ENCODE results near the gene NPPB. TPM values are rescaled to one million over a fixed set of nuclear protein-coding genes. Genes with fewer than 3 reads are reported as not detected.
A peak's percentile ranks its signal among the peaks of the same experiment; 100 is the strongest.

NPPB gene
- total RNA-seq, 1 donor from 2014 or later, result not detected

DNA sequence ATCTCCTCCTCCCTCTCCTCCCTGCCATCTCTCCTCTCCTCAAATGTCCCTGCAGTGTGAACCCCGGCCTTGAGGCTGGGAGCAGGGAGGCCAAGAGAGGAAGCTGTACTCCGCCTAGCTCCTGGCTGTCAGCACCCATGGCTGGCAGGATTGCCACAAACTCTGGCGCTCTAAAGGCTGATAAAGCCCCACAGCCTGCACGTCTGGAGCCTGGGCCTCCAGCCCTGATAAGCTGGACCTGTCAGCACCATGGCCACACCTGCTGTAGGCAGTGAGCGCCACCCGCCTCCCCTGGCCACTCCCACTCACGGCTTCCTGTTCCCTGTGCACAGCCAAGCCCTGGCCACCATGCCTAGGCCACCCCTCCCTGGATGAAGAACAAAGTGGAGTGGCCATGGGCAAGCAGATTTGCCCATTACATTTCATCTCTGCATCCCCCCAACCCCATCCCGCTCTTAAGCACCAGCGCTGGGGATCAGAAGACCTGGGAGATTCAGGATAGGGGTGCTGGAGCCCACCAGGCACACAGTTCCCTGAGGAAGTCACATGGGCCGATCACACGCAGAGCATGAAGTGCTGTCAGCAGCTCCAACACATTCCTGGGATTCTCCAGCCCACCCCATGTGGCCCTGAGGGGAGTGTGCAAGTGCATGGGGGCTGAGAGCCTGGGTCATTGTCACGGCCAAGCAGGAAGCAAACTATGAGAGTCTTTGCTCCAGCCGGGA, 24.2 kb upstream of the NPPB start:
- intact Hi-C loops (cut with micrococcal nuclease), result no loop called here
- peak; percentile 73 for ATAC-seq
- peak; percentile 93 for DNase-seq

DNA sequence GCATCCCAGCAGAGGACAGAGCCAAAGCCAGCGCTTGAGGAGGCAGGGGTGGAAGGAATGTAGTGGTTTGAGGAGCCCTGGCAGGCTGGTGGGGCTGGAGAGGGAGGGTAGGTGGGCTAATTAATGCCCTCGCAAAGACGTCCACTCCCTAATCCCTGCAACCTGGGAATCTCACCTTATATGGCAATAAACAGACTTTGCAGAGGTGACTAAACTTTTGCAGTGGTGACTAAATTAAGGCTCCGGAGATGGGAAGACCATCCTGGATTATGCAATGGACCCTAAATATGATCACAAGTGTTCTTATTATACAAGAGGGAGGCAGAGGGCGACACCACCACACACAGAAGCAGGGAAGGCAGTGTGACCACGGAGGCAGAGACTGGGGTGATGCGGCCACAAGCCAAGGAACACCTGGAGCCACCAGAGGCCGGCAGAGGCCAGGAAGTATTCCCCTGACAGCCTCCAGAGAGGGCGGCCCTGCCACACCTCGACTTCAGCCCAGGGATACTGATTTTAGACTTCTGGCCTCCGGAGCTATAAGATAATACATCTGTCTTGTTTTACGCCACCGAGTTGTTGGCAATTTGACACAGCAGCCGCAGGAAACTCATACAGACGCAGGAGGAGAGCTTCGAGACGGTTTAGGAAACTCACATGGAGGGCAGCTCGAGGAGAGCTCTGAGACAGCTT, 23.1 kb upstream of the NPPB start:
- ATAC-seq, result no peak
- intact Hi-C loops (cut with micrococcal nuclease), result no loop called here

DNA sequence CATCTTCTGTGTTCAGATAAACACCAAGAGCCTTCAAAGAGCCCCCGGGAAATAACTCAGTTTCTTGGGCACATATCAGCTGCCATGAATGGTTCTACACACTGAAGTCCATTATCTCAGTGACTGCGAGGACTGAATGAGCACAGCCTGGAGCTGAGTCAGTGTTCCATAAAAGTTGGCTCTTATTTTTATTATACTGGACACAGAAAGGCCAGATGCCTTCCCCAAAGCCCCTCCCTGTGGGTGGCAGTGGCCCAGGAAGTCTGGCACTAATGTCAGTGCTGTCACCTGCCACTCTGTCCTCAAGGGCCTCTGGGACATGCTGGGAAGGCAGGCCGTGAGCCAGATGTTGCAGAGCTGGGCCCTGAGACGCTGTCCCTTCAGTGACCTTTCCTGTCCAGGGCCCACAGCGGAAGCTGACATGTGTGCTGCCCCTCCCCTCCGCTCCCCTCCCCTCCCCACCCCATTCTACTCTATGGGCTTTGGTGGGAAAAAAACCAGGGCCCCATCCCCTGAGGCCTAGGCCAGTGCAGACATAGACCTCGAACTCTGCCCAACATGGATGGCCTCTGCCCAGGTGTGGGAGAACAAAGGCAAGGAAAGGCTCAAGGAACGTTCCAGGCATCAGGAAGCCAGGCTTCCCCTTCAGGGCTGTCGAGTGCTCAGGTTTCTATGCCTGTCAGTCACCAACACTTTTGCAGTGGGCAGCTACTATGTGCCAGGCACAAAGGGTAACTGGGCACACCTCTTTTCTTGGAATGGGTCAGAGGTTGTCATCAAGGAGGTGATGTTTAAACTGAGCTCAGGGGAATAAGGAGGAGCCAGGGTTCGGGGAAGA, 22.4 kb upstream of the NPPB start:
- DNase-seq (peak; percentile 93), ATAC-seq (peak; percentile 86)
- intact Hi-C loops (cut with micrococcal nuclease), result no loop called here

More for the DNA sequence above, 23.1 kb upstream of the NPPB start:
- no peak for DNase-seq

DNA sequence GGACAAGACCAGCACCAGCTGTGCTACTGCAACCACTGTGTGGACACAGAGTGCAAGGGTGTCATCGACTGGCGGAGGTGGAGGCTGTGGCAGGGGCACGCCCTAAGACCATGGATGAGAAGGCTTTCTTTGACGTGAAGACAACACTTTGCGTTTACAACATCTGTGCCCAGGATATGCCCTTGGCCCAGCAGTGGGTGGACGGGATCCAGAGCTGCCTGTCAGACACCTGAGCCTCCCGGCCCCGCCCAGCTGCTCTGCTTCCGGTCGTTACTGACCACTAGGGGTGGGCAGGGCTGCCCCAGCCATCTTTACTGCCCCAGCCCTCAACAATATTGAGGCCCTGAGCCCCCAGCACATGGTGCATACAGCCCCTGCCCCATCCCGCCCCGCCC, 21.4 kb upstream of the NPPB start:
- DNase-seq (peak; percentile 39), ATAC-seq (no peak)
- intact Hi-C loops (cut with micrococcal nuclease), result no loop called here

DNA sequence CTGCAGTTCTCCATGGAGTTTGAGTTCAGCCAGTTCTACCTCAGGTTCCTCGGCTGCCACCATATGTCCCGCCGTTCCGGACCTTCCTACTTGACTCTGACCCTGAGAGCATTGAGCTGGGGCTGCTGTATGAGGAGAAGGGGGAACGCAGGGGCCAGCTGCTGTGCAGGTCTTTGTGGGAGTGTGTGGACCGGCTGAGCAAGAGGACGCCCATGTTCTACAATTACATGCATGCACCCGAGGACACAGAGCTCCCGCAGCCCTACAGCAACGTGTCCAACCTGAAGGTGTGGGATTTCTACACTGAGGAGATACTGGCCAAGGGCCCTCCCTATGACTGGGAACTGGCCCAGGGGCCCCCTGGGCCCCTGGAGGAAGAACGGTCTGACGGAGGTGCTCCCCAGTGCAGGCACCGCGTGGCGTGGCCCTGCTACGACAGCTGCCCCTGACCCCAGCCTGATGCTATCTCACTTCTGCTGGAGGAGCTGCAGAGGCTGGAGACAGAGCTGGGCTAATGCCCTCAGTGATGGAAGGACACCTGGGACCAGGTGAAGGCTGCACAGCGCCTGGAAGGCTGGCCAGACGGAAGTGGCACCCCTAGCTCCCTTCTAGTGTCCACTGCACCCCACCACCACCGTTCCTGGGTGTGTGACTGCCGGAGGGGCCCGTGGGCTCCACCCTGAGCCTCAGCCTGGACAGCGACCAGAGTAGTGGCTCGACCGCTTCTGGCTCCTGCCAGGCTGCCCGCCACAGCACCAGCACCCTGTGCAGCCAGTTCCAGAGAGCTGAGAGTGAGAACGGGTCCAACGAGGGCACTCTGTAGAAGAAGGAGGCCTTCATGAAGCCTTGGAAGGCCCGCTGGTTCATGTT, 20.8 kb upstream of the NPPB start:
- ATAC-seq, result no peak
- DNase-seq, result no peak
- intact Hi-C loops (cut with micrococcal nuclease), result no loop called here

DNA sequence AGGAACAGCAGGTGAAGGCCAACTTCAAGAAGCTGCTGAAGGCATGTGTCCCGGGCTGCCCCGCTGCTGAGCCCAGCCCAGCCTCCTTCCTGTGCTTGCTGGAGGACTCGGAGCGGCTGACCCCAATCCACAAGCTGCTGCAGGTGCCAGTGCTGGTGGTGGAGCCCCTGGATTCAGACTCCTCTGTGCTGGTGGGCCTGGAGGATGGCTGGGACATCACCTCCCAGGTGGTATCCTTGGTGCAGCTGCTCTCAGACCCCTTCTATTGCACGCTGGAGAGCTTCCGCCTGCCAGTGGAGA, 20.1 kb upstream of the NPPB start:
- DNase-seq, result no peak
- intact Hi-C loops (cut with micrococcal nuclease), result no loop called here
- ATAC-seq, result no peak

DNA sequence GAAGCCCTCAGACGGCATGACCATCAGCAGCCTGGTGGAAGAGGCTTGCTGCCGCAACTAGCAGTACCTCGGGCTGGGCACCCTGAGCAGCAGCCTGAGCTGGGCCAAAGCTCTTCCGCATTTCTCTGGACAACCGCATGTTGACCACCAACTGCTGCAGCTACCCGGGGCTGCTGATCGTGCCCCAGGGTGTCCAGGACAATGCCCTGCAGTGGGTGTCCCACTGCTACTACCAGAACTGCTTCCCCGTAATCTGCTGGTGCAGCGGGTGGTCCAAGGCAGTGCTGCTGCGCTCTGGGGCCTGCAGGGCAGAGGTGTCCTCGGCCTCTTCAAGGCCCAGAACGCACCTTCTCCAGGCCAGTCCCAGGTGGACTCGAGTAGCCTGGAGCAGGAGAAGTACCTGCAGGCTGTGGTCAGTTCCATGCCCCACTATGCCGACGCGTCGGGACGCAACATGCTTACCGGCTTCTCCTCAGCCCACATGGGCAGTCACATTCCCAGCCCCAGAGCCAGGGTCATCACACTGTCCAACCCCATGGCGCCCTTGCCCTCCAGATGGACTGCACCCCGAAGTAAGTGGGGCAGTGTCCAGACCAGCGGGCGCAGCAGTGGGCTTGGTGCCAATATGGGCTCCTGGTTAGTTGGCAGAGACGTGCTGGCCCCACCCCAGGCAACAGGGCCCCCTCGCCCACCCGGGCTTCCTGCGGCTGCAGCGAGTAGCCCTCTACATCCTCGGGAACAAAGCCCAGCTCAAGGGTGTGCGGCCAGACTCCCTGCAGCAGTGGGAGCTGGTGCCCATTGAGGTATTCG, 19.5 kb upstream of the NPPB start:
- intact Hi-C loops (cut with micrococcal nuclease), result no loop called here
- ATAC-seq (no peak), DNase-seq (no peak)

DNA sequence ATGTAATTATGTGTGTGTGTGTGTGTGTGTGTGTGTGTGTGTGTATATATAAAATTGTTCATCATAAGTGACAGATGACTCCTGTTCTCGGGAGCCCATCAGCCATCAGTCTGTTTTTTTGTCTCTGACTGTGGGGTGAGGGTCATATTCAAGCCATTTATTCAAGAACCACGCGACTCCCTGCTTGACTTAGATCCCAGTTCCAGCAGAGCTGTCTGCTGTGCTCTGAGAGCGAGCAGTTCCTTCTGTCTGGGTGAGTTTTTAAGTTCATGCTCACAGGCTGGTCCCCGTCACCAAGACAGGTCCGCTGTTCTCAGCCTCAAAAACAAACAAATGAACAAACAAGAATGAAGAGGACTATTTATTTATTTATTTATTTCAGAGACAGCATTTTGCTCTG, 18.3 kb upstream of the NPPB start:
- DNase-seq, result no peak
- intact Hi-C loops (cut with micrococcal nuclease), result no loop called here
- ATAC-seq, result no peak

DNA sequence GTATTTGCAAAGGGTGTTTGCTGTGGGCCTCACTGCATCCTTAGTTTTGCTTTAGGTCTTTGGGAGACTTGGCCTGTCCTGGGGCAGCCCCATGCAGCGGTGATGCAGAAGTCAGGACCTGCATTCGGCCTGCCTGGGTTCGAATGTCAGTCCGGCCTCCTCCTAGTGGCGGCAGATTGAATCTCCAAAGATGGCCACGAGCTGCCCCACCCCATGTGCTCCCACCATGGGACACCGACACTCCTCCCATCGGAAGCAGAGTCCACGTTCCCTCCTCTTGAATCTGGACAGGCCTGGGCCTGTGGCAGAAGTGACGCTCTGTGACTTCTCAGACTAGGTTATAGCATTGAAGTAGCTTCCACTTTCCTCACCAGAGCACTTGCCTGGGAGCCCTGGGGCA, 16.3 kb upstream of the NPPB start:
- ATAC-seq (no peak), DNase-seq (no peak)
- intact Hi-C loops (cut with micrococcal nuclease), result no loop called here

DNA sequence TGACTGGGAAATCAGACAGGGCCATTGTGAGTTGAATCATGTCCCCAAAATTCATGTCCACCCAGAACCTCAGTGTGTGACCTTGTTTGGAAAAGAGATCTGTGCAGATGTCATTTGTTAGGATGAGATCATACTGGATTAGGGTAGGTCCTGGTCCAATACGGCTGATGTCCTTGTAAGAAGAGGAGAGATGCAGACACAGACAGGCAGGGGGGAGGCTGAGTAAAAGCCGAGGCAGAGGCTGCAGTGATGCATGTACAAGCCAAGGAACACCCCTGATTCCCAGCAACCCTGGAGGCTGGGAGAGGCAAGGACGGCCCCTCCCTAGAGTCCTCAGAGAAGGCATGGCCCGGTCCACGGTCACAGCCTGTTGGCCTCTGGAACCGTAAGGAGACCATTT, 15.9 kb upstream of the NPPB start:
- peak; percentile 18 for ATAC-seq
- intact Hi-C loops (cut with micrococcal nuclease), result no loop called here
- DNase-seq, result peak; percentile 40

DNA sequence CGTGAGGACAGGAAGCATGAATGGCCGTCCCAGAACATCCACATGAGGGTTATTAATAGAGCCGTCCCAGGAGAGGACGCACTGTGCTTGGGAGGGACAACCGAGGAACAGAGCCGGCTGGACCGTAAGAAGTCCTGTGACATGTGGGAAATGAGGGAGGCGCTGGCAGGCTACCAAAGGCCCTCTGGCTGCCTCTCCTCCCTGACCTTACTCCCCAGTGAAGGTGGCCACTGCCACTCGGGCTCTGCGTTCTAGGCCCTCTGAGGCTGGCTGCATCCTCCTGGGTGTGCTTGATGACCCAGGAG, 15.5 kb upstream of the NPPB start:
- intact Hi-C loops (cut with micrococcal nuclease), result no loop called here
- DNase-seq (peak; percentile 95), ATAC-seq (peak; percentile 97)

DNA sequence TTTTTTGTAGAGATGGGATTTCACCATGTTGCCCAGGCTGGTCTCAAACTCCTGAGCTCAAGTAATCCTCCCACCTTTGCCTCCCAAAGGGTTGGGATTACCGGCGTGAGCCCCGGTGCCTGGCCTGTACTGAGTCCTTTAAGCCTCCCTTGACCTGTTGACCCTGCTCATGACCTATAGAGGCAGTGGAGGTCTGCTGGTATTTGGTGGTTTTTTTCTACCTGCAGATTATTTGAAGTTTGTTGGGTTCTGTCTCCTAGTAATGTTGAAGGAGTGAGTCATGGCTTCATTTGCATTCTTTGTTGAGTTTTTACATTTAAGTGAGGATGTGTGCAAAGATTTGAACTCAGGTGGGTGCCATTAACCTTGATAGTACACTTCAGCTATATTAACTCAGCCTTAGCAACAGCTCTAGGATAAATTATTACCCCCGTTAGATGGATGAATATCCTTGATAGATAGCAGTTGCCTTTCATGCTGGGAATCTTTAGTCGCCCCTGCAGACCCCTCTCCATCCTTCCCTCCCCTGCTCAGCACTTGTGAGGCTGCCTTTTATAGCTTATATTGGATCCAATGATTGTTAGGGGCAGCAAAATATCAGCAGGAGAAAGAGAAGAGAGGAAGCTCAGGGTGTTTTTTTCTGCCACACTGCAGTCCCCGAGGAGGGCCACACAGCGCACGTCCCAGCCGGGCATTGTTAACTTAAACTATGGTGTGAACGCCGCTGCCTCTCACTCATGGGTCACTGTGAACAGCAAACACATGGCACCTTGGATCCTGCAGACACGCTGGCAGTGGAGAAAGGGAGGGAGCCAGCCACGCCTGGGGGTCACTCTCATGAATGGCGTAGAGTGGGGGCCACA, 14.9 kb upstream of the NPPB start:
- no peak for DNase-seq
- intact Hi-C loops (cut with micrococcal nuclease), result no loop called here
- ATAC-seq, result no peak

DNA sequence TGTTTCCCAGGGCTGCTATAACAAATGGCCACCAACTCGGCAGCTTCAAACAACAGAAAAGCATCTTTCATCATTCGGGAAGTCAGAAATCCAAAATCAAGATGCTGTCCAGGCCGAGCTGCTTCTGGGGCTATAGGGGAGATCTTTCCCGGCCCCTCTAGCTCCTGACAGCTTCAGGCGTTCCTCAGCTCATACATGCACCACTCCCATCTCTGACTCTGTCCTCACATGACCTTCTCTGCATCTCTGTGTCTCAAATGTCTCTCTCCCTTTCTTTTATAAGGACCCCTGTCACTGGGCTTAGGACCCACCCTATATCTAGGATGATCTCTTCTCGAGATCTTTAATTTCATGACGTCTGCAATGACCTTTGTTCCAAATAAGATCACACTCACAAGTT, 13.8 kb upstream of the NPPB start:
- intact Hi-C loops (cut with micrococcal nuclease), result no loop called here
- no peak for DNase-seq
- ATAC-seq, result no peak

DNA sequence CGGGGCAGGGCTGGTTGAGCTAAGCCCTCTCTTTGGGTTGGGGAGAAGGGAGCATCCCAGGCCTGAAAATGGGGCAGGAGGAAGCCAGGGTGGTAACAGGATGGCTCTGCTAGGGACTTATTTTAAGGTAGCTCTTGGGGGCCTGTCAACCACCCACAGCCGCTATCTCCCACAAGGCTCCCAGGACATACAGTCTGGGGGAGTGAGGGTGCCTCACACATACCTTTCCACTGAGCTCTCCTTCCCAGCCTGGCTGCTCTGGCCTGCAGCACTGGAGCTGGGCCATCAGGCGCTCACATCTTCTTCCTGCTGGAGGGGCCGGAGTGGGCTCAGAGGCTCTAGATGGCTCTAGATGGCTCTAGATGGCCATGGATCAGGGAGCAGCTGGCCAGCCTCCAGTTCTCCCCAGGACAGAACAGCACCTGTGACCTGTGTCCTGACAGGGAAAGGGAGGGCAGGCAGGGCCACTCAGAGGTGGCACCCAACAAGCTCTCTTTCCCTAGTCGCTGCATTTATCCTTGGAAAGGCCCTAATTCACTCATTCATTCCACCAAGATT, 11.0 kb upstream of the NPPB start:
- DNase-seq (no peak), ATAC-seq (no peak)
- intact Hi-C loops (cut with micrococcal nuclease), result no loop called here

DNA sequence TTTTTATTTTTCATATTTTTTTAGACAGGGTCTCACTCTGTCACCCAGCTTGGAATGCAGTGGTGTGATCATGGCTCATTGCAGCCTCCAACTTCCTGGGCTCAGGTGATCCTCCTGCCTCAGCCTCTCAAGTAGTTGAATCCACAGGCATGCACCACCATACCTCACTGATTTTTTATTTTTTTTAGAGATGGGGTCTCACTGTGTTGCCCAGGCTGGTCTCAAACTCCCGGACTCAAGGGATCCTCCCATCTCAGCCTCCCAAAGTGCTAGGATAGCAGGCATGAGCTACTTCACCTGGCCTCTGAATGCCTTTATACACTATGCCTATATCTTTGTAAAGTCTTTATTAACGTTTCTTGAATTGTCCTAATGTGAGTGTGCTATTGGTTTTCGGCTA, 10.4 kb upstream of the NPPB start:
- DNase-seq (no peak), ATAC-seq (no peak)
- intact Hi-C loops (cut with micrococcal nuclease), result no loop called here

DNA sequence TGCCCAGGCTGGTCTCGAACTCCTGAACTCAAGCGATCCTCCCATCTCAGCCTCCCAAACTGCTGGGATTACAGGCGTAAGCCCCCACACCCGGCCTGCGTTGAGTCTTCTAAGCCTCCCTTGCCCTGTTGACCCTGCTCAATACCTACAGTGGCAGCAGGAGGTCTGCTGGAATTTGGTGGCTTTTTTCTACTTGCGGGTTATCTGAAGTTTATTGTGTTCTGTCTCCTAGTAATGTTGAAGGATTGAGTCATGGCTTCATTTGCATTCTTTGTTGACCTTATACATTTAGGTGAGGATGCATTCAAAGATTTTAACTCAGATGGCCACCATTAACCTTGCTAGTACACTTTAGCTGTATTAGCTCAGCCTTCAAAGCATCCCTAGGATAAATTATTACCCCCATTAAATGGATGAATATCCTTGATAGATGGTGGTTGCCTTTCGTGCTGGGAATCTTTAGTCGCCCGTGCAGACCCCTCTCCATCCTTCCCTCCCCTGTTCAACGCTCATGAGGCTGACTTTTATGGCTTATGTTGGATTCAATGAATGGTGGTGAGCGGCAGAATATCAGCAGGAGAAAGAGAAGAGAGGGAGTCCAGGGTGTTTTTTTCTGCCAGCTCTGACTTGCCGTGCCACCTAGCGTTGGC, 9.7 kb upstream of the NPPB start:
- ATAC-seq, result no peak
- DNase-seq, result no peak
- intact Hi-C loops (cut with micrococcal nuclease), result no loop called here

DNA sequence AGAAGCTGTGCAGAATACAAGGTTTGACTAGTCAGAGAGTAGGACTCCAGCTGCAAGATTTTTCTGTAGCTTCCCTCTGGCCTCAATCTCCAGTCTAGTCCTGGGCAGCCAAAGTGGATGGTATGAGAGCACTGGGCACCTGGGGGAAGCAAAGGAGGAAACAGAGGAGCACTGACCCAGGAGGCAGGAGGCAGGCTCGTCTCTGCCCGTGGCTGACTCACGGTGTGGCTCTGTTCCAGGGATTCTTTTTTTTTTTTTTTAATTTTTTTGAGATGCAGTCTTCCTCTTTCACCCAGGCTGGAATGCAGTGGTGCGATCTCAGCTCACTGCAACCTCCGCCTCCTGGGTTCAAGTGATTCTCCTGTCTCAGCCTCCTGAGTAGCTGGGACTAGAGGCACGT, 4.1 kb upstream of the NPPB start:
- DNase-seq (no peak), ATAC-seq (no peak)
- intact Hi-C loops (cut with micrococcal nuclease), result no loop called here
